Measurements from ENCODE around the gene ATP10B.

GRCh38 chr5:160668356-160668755 is 183.7 kb downstream of the ATP10B start:
- no peak for TF ChIP-seq POLR2A (IDR thresholded peaks at IDR 0.05; ENCODE audit: low read length)
- no peak for TF ChIP-seq GATA1 (IDR thresholded peaks at IDR 0.05; ENCODE audit: low read depth, low read length)

All from erythroblast (primary cell).